22Rv1 (cell line): ENCODE results near the gene PSAT1.

Source experiments
- ZFX ChIP-seq: fragments of 450-650 bp; IDR thresholded peaks from 2 replicates; pipeline ENCODE4 v1.6.1; 2017; ENCODE audit warnings: antibody characterized with exemption, borderline replicate concordance
- TF ChIP-seq, protein P1 (sequence below): fragments of 450-650 bp; IDR thresholded peaks from 2 replicates; pipeline ENCODE4 v1.5.1; 2017; ENCODE audit warnings: mild to moderate bottlenecking

DNA sequence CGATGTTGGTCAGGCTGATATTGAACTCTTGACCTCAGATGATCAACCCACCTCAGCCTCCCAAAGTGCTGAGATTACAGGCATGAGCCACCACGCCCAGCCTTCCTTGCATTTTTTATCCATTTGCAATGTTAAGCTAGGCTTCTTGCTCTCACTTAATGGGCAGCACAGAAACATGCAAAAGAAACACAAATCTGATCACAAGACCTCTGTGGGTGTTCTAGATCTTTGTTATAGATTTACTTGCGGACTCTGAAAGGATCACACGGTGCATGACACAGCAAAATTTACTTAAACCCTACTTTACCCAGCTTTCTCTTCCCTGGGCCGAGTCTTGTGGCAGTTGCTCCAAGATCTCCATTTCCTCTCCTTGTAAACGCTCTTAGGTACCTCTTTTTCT is 71.3 kb downstream of the PSAT1 start:
- TF ChIP-seq, protein P1, sequence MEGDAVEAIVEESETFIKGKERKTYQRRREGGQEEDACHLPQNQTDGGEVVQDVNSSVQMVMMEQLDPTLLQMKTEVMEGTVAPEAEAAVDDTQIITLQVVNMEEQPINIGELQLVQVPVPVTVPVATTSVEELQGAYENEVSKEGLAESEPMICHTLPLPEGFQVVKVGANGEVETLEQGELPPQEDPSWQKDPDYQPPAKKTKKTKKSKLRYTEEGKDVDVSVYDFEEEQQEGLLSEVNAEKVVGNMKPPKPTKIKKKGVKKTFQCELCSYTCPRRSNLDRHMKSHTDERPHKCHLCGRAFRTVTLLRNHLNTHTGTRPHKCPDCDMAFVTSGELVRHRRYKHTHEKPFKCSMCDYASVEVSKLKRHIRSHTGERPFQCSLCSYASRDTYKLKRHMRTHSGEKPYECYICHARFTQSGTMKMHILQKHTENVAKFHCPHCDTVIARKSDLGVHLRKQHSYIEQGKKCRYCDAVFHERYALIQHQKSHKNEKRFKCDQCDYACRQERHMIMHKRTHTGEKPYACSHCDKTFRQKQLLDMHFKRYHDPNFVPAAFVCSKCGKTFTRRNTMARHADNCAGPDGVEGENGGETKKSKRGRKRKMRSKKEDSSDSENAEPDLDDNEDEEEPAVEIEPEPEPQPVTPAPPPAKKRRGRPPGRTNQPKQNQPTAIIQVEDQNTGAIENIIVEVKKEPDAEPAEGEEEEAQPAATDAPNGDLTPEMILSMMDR: no peak
- TF ChIP-seq ZFX: no peak
